Heart right ventricle (tissue), 16 donors: Measurements from ENCODE around the gene DHX36. TPM values are rescaled to one million over a fixed set of nuclear protein-coding genes. Genes with fewer than 3 reads are reported as not detected.

ENCODE experiments used
- ATAC-seq, 8 donors: fragments of 200-7000 bp; cut with Tn5 transposase; one replicate each; pipeline ENCODE4 v1.9.1; 2020; ENCODE audit warnings: mild to moderate bottlenecking in 8 of 8, moderate library complexity in 8 of 8, moderate number of reproducible peaks in 1 of 8
- DNase-seq, 2 donors: peaks; one replicate each; pipeline ENCODE4 v3.0.0-alpha.2; 2020
- H3K27ac ChIP-seq, 10 donors: fragments of 200-600 bp; sonication (generic) in 2 of 10; one replicate each; pipeline versions ENCODE4 v1.5.0 to v1.8.0; 2020 to 2022; ENCODE audit warnings: mild to moderate bottlenecking in 3 of 10
- H3K27me3 ChIP-seq, 7 donors: fragments of 200-600 bp; one replicate each; pipeline ENCODE4 v1.8.0; 2021 to 2022; ENCODE audit warnings: mild to moderate bottlenecking in 2 of 7
- H3K36me3 ChIP-seq, 9 donors: fragments of 200-600 bp; sonication (generic) in 1 of 9; one replicate each; pipeline versions ENCODE4 v1.5.0 to v1.8.0; 2020 to 2022; ENCODE audit warnings: mild to moderate bottlenecking in 2 of 9
- H3K4me1 ChIP-seq, 9 donors: fragments of 200-600 bp; sonication (generic) in 1 of 9; one replicate each; pipeline versions ENCODE4 v1.5.0 to v1.8.0; 2020 to 2022; ENCODE audit warnings: mild to moderate bottlenecking in 4 of 9
- H3K4me3 ChIP-seq, 10 donors: fragments of 200-600 bp; sonication (generic) in 2 of 10; one replicate each; pipeline versions ENCODE4 v1.5.0 to v1.8.0; 2020 to 2022; ENCODE audit warnings: mild to moderate bottlenecking in 7 of 10, moderate library complexity in 2 of 10
- H3K9me3 ChIP-seq, 11 donors: fragments of 200-600 bp in 10 of 11; sonication (generic) in 2 of 11; one replicate each; pipeline versions ENCODE4 v1.5.0 to v1.8.0; 2013 to 2022; ENCODE audit warnings: mild to moderate bottlenecking in 2 of 11, control low read depth in 1 of 11, moderate library complexity in 1 of 11
- CTCF ChIP-seq, 9 donors: fragments of 200-600 bp; sonication (generic) in 2 of 9; IDR thresholded peaks; one replicate each; pipeline versions ENCODE4 v1.5.0 to v1.8.0; 2021 to 2022; ENCODE audit warnings: antibody characterized with exemption in 9 of 9, mild to moderate bottlenecking in 5 of 9, moderate library complexity in 1 of 9
- WGBS, 2 donors: extraction: QIAGEN DNeasy Blood & Tissue Kit; methylation state at CpG; one replicate each; pipeline ENCODE4 v1.1.7; 2013; ENCODE audit warnings: inconsistent platforms in 1 of 2; 5-methylcytosine and 5-hydroxymethylcytosine counted together
- intact Hi-C, 10 donors: fragments of 100-400 bp; cut with DNase I; formaldehyde crosslinking; loops; one replicate each; pipeline versions ENCODE4 v1.11.1 to v1.14.2; 2022
- polyA plus RNA-seq, 2 donors: library from polyadenylated mRNA; stranded (reverse); fragments of 200-250 nt; gene quantifications; one replicate each; pipeline ENCODE4 v1.2.3, GENCODE V29; 2013
- total RNA-seq, 10 donors: library from RNA; stranded (reverse); fragmentation: NEBNext Ultra II Directional in 3 of 10; extraction: Animal tissue kit (Norgen Biotek cat#: 25700) in 3 of 10; gene quantifications; one replicate each; pipeline versions ENCODE4 v1.2.1 to v1.2.4, GENCODE V29; 2021 to 2023
- donor health status: Arrhythmogenic right ventricular cardiomyopathy.
- donor health status: ischemic (EF 13 %, LVEDD 7.1; RV severe dilation, severe dysfunction).
- donor health status: healthy with polysubstance abuse.
- donor health status: DM: no; HTN: yes; CAD: no.
- donor health status: DM: no; HTN: no; CAD: no.
- donor health status: ischemic (EF 25% LVEDD 6.9; RV normal size, moderate dysfunction).
- donor health status: ischemic (EF 25% LVEDD 5.7; RV mildly dilated, moderate dysfunction).
- donor health status: healthy.
- donor health status: DM: yes; HTN: yes; CAD: no.
- donor health status: Ischemic cardiomyopathy.
- donor health status: ischemic (EF 35%, LVEDD 5.7; RV mildly dilated, moderate dysfunction).
- donor health status: nonischemic (EF 11% LVEDD 7.7; RV severe dilation, severe dysfunction).
- donor health status: DM: yes; HTN: yes; CAD: no.
- donor health status: PGD.
- donor health status: ischemic (EF 29% LVEDD 5.4; RV normal size, mild dysfunction).
- donor health status: nonischemic (EF 23%, LVEDD 6.1; RV moderate dilation, normal function).

Gene DHX36
- total and polyA plus RNA-seq, 12 donors, result 22.3 to 51.2 (median 39.4) TPM

DNA sequence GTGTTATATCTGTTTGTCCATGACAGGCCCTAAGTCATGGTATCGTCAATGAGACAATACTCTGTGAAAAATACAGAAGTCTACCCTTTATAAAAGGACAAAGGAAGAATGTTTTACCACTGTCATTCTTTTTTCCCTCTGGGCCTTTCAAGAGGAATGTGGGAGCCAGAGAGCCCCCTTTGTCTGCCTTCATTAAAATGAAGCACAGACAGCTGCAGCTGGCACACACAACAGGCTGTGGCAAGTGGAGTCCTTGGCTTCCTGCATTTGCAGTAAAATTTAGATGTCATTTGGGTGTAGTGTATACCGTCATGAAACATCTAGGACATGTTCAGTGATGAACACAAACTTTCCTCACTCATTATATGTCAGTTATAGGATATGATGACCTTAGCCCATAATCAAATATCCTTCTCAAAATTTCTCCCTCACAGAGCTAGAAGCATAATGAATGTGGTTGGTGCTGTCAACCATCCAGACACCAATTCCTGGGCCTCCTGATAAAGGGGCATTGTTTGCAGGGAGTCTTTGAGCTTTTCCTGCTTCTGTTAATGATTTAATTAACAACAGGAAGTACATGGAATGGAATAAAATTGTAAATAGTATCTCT is 76.4 kb downstream of the DHX36 start:
- H3K27me3 ChIP-seq, result no peaks in the 10 kb centered on the region
- H3K27ac ChIP-seq, result peak overlapping the region in 1 of 10 donors; percentile 29
- peaks cover 0 to 24% (median 4%) of the 10 kb centered on the region in 9 donors for H3K4me1 ChIP-seq
- H3K4me3 ChIP-seq, result no peak overlapping the region
- TF ChIP-seq CTCF (IDR thresholded peaks at IDR 0.05), result no peak
- peaks cover 0 to 28% (median 0%) of the 10 kb centered on the region in 9 donors for H3K36me3 ChIP-seq
- intact Hi-C loops, result no loop called here
- no peak for DNase-seq
- WGBS, 2 donors, result 71 to 89% methylated on average over 2 of the region's 2 CpGs
- ATAC-seq, result no peak
- H3K9me3 ChIP-seq, result no peaks in the 10 kb centered on the region

GRCh38 chr3:154244644-154245043 is 79.6 kb downstream of the DHX36 start:
- DNase-seq (peak in 1 of 2 donors; percentile 16), ATAC-seq (peak in 4 of 8 donors; percentile 37 to 51 (median 43))
- TF ChIP-seq CTCF (IDR thresholded peaks at IDR 0.05), result no peak
- Histone ChIP-seq H3K36me3 (peaks cover 0 to 4% (median 0%) of the 10 kb centered on the region in 9 donors), H3K9me3 (no peaks in the 10 kb centered on the region), H3K27ac (peak overlapping the region in 6 of 10 donors; percentile 16 to 66 (median 40)), H3K27me3 (no peaks in the 10 kb centered on the region), H3K4me3 (no peak overlapping the region), H3K4me1 (peaks cover 0 to 20% (median 0%) of the 10 kb centered on the region in 9 donors)
- WGBS, 2 donors, result 55 to 58% methylated on average over 2 of the region's 2 CpGs
- intact Hi-C loops, result no loop called here

GRCh38 chr3:154243353-154243752 is 80.9 kb downstream of the DHX36 start:
- peak overlapping the region in 7 of 10 donors; percentile 14 to 76 (median 51) for H3K27ac ChIP-seq
- peaks cover 0 to 4% (median 0%) of the 10 kb centered on the region in 9 donors for H3K36me3 ChIP-seq
- H3K4me1 ChIP-seq, result peaks cover 0 to 20% (median 0%) of the 10 kb centered on the region in 9 donors
- intact Hi-C loops, result no loop called here
- 69 to 70% methylated on average over 2 of the region's 2 CpGs for WGBS, 2 donors
- TF ChIP-seq CTCF (IDR thresholded peaks at IDR 0.05), result no peak
- H3K4me3 ChIP-seq, result no peak overlapping the region
- no peaks in the 10 kb centered on the region for H3K9me3 ChIP-seq
- H3K27me3 ChIP-seq, result no peaks in the 10 kb centered on the region
- ATAC-seq, result peak in 7 of 8 donors; percentile 34 to 89 (median 78)
- DNase-seq, result no peak

DNA sequence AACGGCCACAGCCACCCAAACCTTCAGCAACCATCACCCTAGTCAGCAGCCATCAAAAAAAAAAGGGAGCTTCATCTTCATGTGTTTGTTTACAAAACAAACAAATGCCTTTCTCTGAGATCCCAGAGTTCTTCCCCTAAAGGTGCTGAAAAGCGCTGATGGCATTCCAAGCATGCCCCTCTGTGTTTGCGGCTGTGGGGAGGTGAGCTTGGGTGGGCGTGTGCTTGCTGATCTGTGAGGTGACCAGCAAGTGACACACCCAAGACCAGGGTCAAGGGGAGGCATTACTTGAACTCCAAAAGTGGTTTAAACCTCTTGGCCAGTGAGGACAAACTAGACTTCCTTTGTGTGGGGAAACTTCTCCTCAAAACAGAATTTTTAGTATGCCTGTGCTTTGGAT is 81.5 kb downstream of the DHX36 start:
- peak overlapping the region in 8 of 10 donors; percentile 14 to 76 (median 48) for H3K27ac ChIP-seq
- WGBS, 2 donors, result 89% methylated on average over 4 of the region's 4 CpGs

More for the DNA sequence above, 81.5 kb downstream of the DHX36 start:
- ATAC-seq, result no peak
- TF ChIP-seq CTCF (IDR thresholded peaks at IDR 0.05), result no peak
- no peaks in the 10 kb centered on the region for H3K27me3 ChIP-seq
- intact Hi-C loops, result no loop called here
- no peaks in the 10 kb centered on the region for H3K9me3 ChIP-seq
- H3K4me1 ChIP-seq, result peaks cover 0 to 19% (median 0%) of the 10 kb centered on the region in 9 donors
- H3K4me3 ChIP-seq, result no peak overlapping the region
- DNase-seq, result no peak
- peaks cover 0 to 4% (median 0%) of the 10 kb centered on the region in 9 donors for H3K36me3 ChIP-seq
